HG03025 (cell line): ENCODE data around the gene ADGRG7.
"Not testable (repeated sequence)": the region's sequence is repeated elsewhere in the genome, so short reads cannot be mapped to it uniquely, and the experiment has no call there.

Source experiments
- ATAC-seq: cut with Tn5 transposase; IDR thresholded peaks from one replicate; pipeline ENCODE4 v1.9.1; 2021; ENCODE audit warnings: mild to moderate bottlenecking, moderate library complexity; ENCODE audit not compliant: unreplicated experiment, low FRiP score

The ADGRG7 gene

GRCh38 chr3:100641471-100642032 lies 32.2 kb downstream of the ADGRG7 start:
- ATAC-seq: no peak

- no peak for ATAC-seq
Measured at GRCh38 chr3:100645913-100646312, 36.5 kb downstream of the ADGRG7 start.

- ATAC-seq: no peak
Measured at GRCh38 chr3:100647171-100647570, 37.8 kb downstream of the ADGRG7 start.

GRCh38 chr3:100647657-100648056 lies 38.3 kb downstream of the ADGRG7 start:
- no peak for ATAC-seq

GRCh38 chr3:100650651-100651619 lies 41.5 kb downstream of the ADGRG7 start:
- ATAC-seq: peak; percentile 99

- no peak for ATAC-seq
Measured at GRCh38 chr3:100653604-100654294, 44.3 kb downstream of the ADGRG7 start.

GRCh38 chr3:100656945-100657344 lies 47.5 kb downstream of the ADGRG7 start:
- ATAC-seq: no peak

GRCh38 chr3:100661294-100661693 lies 51.9 kb downstream of the ADGRG7 start:
- not testable (repeated sequence) for ATAC-seq

GRCh38 chr3:100662113-100662823 lies 52.9 kb downstream of the ADGRG7 start:
- no peak for ATAC-seq

- ATAC-seq: no peak
Measured at GRCh38 chr3:100665230-100665629, 55.8 kb downstream of the ADGRG7 start.

- ATAC-seq: not testable (repeated sequence)
Measured at GRCh38 chr3:100666699-100667098, 57.3 kb downstream of the ADGRG7 start.

- not testable (repeated sequence) for ATAC-seq
Measured at GRCh38 chr3:100667316-100667715, 57.9 kb downstream of the ADGRG7 start.

GRCh38 chr3:100670995-100671394 lies 61.6 kb downstream of the ADGRG7 start:
- not testable (repeated sequence) for ATAC-seq

- ATAC-seq: no peak
Measured at GRCh38 chr3:100681496-100681895, 72.1 kb downstream of the ADGRG7 start.

GRCh38 chr3:100682056-100682853 lies 72.9 kb downstream of the ADGRG7 start:
- ATAC-seq: no peak

GRCh38 chr3:100682854-100683760 lies 73.7 kb downstream of the ADGRG7 start:
- no peak for ATAC-seq

- no peak for ATAC-seq
Measured at GRCh38 chr3:100693225-100693624, 83.8 kb downstream of the ADGRG7 start.

GRCh38 chr3:100695696-100696095 lies 86.3 kb downstream of the ADGRG7 start:
- no peak for ATAC-seq

GRCh38 chr3:100696161-100696560 lies 86.8 kb downstream of the ADGRG7 start:
- no peak for ATAC-seq
